GM12801 (cell line): Measurements from ENCODE around the gene EIF2B2.

Experiments used
- CTCF ChIP-seq: IDR thresholded peaks from one replicate; pipeline ENCODE4 v1.5.1; 2011; ENCODE audit warnings: control low read depth; ENCODE audit not compliant: insufficient read length; ENCODE audit errors: extremely low read depth

Gene EIF2B2

GRCh38 chr14:74963705-74964271, 38.9 kb upstream of the EIF2B2 start:
- TF ChIP-seq CTCF, result no peak

DNA sequence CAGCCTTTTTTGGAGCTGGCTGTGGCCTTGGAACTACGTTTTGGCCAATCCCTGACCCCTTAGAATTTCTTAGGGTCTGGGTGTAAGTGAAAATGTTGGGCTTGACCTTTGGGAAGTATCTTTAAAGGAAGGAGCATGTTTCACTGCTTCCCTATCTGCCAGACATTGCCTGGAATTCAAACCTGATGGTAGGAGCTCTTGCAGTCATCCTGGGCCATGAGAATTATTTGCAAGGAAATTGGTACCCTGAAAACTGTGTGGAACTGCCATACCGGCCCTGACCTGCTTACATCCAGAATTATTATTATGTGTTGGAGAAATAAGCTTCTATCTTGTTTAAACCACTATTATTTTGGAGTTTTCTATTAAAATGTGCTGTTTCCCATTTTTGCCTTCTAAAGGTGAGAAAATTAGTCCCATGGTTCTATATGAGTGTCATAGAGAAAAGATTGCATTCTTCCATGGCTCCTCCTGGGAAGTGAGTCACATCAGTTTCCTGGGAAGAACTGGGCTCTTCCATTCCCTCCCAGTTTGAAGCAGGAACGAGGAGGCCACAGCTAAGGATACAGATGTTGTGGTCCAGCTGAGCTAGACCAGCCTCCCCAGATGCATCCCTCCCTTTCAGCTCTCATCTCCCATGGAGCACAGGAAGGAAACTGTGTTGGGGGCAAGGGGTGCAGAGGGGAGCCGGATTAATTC, 37.8 kb upstream of the EIF2B2 start:
- TF ChIP-seq CTCF, result no peak

- TF ChIP-seq CTCF, result no peak
Measured at GRCh38 chr14:74965486-74966153, 37.1 kb upstream of the EIF2B2 start.

DNA sequence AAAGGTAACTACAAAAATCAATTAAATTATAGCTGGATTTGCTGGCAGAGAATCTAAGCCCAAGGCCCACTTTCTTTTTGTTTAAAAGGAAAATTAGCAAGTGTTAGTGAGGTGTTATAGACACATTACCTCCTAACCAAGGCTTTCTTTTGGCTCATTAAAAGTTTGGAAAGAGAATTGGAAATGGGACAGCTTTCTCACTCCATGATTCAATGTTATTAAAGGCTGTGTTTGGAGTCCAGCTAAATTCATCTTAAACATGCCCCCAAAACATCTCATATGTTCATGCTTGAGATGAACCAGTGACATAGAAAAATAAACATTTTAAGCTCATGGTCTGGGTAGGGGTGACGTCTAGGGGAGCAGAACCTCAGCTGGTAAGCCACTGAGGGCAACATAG, 33.9 kb upstream of the EIF2B2 start:
- no peak for TF ChIP-seq CTCF

DNA sequence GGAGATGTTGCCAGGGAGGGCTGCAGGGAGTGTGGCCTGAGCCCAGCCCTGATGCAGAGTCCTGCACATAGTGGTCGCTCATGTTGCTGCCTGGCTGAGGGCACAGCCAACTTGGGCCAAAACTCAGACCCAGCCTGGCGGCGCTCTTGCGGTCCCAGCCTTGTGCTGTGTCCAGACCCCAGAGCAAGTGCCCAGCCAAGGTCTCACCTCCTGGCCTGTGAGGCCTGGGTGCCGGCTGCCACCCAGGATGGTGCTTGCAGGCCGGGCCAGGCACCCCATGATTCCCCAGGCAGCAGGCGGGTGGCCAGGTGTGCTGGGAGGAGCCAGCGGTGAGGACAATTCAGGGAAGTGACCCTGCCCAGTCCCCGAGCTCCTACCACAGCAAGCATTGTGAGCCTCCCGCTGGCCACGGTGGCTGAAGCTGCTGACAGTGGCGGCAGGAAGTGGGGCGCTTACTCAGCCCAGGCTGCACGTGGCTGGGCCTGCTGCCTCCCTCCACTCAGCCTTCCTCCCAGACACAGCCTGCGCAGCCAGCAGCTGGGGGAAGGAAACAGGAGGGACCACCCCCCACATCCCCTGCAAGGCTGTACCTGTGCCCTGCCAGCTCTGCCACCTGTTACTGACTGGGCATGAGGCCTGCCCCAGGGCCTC, 29.6 kb upstream of the EIF2B2 start:
- no peak for TF ChIP-seq CTCF

DNA sequence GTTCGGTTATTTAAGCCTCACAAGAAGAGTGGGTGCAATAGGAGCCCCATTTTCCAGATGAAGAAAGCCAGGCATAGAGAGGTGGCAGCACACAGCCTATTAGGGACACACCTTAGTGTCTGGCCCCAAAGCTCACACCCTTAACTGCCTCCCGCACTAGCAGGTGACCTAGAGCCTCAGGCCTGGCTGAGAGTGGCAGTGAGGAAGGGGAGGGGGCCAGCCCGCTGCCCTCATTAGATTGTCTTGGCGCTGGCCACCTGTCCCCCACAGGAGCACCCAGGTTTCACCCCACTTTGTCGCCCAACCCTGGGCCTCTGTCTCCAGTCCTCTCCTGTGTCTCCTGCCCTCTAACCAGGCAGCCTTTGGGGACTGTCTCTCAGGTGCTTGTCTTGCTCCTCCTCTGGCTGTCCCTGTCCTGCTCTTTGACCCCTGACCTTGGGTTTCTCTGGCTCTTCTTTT, 28.8 kb upstream of the EIF2B2 start:
- TF ChIP-seq CTCF, result no peak

GRCh38 chr14:74974364-74975058, 28.2 kb upstream of the EIF2B2 start:
- TF ChIP-seq CTCF, result no peak
